Parathyroid adenoma (tissue), 2 donors: Measurements from ENCODE around the gene MGA.

ENCODE experiments used
- H2AFZ ChIP-seq: fragments of 300-600 bp; sonication (generic); one replicate; pipeline ENCODE4 v1.7.0; 2017; ENCODE audit warnings: antibody characterized with exemption, mild to moderate bottlenecking
- H3K27ac ChIP-seq: fragments of 300-600 bp; sonication (generic); one replicate; pipeline ENCODE4 v1.7.0; 2017
- H3K27me3 ChIP-seq: fragments of 300-600 bp; sonication (generic); one replicate; pipeline ENCODE4 v1.7.0; 2017; ENCODE audit warnings: low read length; ENCODE audit not compliant: control insufficient read depth, insufficient read depth
- H3K36me3 ChIP-seq: fragments of 300-600 bp; sonication (generic); one replicate; pipeline ENCODE4 v1.7.0; 2017; ENCODE audit warnings: low read length; ENCODE audit not compliant: control insufficient read depth, insufficient read depth
- H3K4me1 ChIP-seq: fragments of 300-600 bp; sonication (generic); one replicate; pipeline ENCODE4 v1.7.0; 2017; ENCODE audit warnings: control low read depth
- H3K4me2 ChIP-seq: fragments of 300-600 bp; sonication (generic); one replicate; pipeline ENCODE4 v1.7.0; 2017; ENCODE audit warnings: low read length
- H3K4me3 ChIP-seq: fragments of 300-600 bp; sonication (generic); one replicate; pipeline ENCODE4 v1.7.0; 2017; ENCODE audit warnings: low read depth, low read length
- H3K79me2 ChIP-seq: fragments of 300-600 bp; sonication (generic); one replicate; pipeline ENCODE4 v1.7.0; 2017; ENCODE audit warnings: control low read depth
- H3K9ac ChIP-seq: fragments of 300-600 bp; sonication (generic); one replicate; pipeline ENCODE4 v1.7.0; 2017; ENCODE audit warnings: mild to moderate bottlenecking
- H3K9me3 ChIP-seq: fragments of 300-600 bp; sonication (generic); one replicate; pipeline ENCODE4 v1.7.0; 2017; ENCODE audit warnings: low read length; ENCODE audit not compliant: control insufficient read depth
- TF ChIP-seq, protein P1 (sequence below): fragments of 300-600 bp; sonication (generic); IDR thresholded peaks from one replicate; pipeline ENCODE4 v1.7.0; 2017; ENCODE audit warnings: antibody characterized with exemption, mild to moderate bottlenecking
- donor health status: primary hyperparathyroidism.

Gene MGA

DNA sequence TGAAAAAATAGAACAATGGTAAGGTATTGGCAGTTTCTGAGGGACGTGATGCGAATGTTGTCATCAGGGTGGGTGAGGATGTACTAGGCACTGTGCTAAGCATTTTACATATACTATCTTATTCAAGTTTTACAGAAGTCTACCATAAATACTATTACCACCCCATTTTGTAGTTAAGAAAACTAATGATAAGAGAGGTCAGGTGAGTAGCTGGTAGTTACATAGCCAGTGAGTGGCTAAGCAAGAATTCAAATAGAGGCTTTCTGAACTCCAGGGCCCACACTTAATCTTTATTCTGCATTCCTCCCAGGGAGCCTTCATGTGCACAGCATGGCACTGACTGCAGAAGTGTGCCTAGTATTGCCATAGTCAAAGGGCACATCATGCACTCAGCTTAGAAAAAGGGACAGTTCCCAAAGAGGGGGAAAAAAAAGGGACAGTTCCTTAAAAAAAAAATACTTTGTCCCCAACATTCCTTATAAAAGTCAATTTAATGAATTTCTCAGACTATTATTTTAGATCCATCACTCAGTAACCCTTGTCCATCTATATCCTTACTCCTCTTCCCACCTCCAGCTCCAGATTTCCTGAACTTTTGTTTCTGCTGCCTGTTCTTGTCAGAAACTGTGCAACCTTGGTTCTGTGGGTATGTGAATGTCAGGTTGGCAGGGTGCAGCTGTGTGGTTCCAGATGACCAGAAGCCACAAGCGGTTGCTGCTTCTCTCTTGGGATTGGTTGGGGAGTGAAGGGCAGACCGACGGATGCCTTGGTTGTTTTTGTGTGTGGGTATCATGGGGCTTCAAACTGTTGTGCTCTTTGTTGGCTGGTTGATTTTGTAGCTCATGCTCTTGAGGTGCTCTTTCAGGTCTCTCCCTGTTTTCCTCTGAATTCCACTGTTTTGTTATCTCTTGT is 122.4 kb downstream of the MGA start:
- Histone ChIP-seq H3K27me3 (no peaks in the 10 kb centered on the region), H3K4me2 (no peak overlapping the region), H2AFZ (no peak overlapping the region), H3K36me3 (no peaks in the 10 kb centered on the region), H3K9me3 (no peaks in the 10 kb centered on the region), H3K4me1 (no peaks in the 10 kb centered on the region), H3K4me3 (no peak overlapping the region), H3K79me2 (peaks cover 15% of the 10 kb centered on the region), H3K27ac (no peak overlapping the region), H3K9ac (no peak overlapping the region)
- TF ChIP-seq, protein P1, sequence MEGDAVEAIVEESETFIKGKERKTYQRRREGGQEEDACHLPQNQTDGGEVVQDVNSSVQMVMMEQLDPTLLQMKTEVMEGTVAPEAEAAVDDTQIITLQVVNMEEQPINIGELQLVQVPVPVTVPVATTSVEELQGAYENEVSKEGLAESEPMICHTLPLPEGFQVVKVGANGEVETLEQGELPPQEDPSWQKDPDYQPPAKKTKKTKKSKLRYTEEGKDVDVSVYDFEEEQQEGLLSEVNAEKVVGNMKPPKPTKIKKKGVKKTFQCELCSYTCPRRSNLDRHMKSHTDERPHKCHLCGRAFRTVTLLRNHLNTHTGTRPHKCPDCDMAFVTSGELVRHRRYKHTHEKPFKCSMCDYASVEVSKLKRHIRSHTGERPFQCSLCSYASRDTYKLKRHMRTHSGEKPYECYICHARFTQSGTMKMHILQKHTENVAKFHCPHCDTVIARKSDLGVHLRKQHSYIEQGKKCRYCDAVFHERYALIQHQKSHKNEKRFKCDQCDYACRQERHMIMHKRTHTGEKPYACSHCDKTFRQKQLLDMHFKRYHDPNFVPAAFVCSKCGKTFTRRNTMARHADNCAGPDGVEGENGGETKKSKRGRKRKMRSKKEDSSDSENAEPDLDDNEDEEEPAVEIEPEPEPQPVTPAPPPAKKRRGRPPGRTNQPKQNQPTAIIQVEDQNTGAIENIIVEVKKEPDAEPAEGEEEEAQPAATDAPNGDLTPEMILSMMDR = no peak

GRCh38 chr15:41783296-41783695 is 123.1 kb downstream of the MGA start:
- Histone ChIP-seq H3K27me3 (no peaks in the 10 kb centered on the region), H3K9ac (no peak overlapping the region), H3K4me1 (no peaks in the 10 kb centered on the region), H3K27ac (no peak overlapping the region), H3K79me2 (peaks cover 15% of the 10 kb centered on the region), H3K36me3 (no peaks in the 10 kb centered on the region), H3K4me2 (no peak overlapping the region), H2AFZ (no peak overlapping the region), H3K4me3 (no peak overlapping the region), H3K9me3 (no peaks in the 10 kb centered on the region)
- TF ChIP-seq, protein P1 = no peak

- Histone ChIP-seq H3K27ac (no peak overlapping the region), H3K9me3 (no peaks in the 10 kb centered on the region), H3K4me2 (no peak overlapping the region), H3K27me3 (no peaks in the 10 kb centered on the region), H2AFZ (no peak overlapping the region), H3K4me3 (no peak overlapping the region), H3K79me2 (peaks cover 5% of the 10 kb centered on the region), H3K9ac (no peak overlapping the region), H3K4me1 (peaks cover 3% of the 10 kb centered on the region), H3K36me3 (no peaks in the 10 kb centered on the region)
- TF ChIP-seq, protein P1 = no peak
Observed at GRCh38 chr15:41788262-41788661, 128.1 kb downstream of the MGA start.

DNA sequence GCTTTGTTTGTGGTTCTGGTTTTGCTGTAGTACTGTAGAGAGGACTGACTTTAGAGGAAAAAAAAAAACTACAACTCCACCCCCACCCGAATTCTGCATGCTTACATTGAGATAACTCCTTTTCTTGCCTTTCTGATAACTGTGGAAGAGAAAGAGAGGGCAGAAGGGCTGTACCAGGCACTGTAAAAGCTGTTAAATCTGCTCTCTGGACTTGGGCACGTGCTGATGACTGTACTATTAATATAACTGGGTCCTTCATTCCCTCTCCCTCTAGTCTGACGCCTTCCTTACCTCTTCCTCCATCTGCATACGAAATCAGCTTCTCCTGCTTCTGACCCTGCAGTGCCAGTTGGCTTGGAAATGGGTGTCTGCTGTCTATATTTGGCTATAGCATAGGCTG is 129.0 kb downstream of the MGA start:
- H3K79me2 ChIP-seq = peaks cover 2% of the 10 kb centered on the region
- no peak overlapping the region for H3K27ac ChIP-seq
- H3K4me1 ChIP-seq = peaks cover 3% of the 10 kb centered on the region
- no peak overlapping the region for H3K4me2 ChIP-seq
- TF ChIP-seq, protein P1 = no peak
- no peaks in the 10 kb centered on the region for H3K9me3 ChIP-seq
- no peak overlapping the region for H2AFZ ChIP-seq
- no peaks in the 10 kb centered on the region for H3K36me3 ChIP-seq
- no peaks in the 10 kb centered on the region for H3K27me3 ChIP-seq
- H3K4me3 ChIP-seq = no peak overlapping the region
- H3K9ac ChIP-seq = no peak overlapping the region

DNA sequence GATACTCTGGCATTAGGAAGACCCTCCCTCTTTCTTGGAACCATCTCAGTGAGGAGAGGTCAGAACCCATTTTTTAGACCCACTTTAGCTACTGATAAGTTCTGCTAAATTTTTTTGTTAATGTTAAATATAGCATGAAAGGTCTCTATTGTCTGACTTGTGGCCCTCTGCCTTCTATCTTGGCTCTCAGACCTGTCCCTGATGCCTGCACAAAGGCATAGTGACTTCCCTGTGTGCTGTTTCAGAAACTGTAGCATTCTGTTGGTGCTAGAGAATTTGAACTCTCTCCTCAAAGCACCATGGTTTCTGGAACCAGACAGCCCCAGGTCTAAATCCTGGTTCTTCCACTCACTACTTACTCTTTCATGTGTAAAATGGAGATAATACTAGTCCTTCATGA is 129.5 kb downstream of the MGA start:
- Histone ChIP-seq H3K36me3 (no peaks in the 10 kb centered on the region), H3K27ac (no peak overlapping the region), H3K9ac (no peak overlapping the region), H2AFZ (no peak overlapping the region), H3K79me2 (peaks cover 2% of the 10 kb centered on the region), H3K4me1 (peaks cover 3% of the 10 kb centered on the region), H3K27me3 (no peaks in the 10 kb centered on the region), H3K4me2 (no peak overlapping the region), H3K4me3 (no peak overlapping the region), H3K9me3 (no peaks in the 10 kb centered on the region)
- TF ChIP-seq, protein P1 = no peak
